Neuronal stem cell (in vitro differentiated cells): ENCODE data around the gene RNF144A.
"Not testable (repeated sequence)": the region's sequence is repeated elsewhere in the genome, so short reads cannot be mapped to it uniquely, and the experiment has no call there.

Experiments used
- DNase-seq: peaks from one replicate; pipeline ENCODE4 v3.0.0-alpha.2; 2013; ENCODE audit warnings: low spot score
- H2AFZ ChIP-seq: one replicate; pipeline ENCODE4 v1.6.1; 2013; ENCODE audit warnings: mild to moderate bottlenecking, low read length, inconsistent platforms
- H2AK5ac ChIP-seq: 2 replicates; pipeline ENCODE4 v1.6.1; 2013; ENCODE audit warnings: low read depth, mild to moderate bottlenecking, inconsistent platforms, low read length, moderate library complexity, mixed read lengths
- H2BK120ac ChIP-seq: 2 replicates; pipeline ENCODE4 v1.6.1; 2013; ENCODE audit warnings: low read depth, mild to moderate bottlenecking, inconsistent platforms, low read length, moderate library complexity, mixed read lengths
- H2BK12ac ChIP-seq: one replicate; pipeline ENCODE4 v1.6.1; 2013; ENCODE audit warnings: low read length, inconsistent platforms
- H2BK15ac ChIP-seq: 2 replicates; pipeline ENCODE4 v1.6.1; 2013; ENCODE audit warnings: mild to moderate bottlenecking, low read length, inconsistent platforms, mixed read lengths
- H2BK5ac ChIP-seq: one replicate; pipeline ENCODE4 v1.6.1; 2013; ENCODE audit warnings: inconsistent platforms, mild to moderate bottlenecking, low read length, moderate library complexity
- H3K14ac ChIP-seq: one replicate; pipeline ENCODE4 v1.6.1; 2013; ENCODE audit warnings: low read length, inconsistent platforms
- H3K18ac ChIP-seq: 2 replicates; pipeline ENCODE4 v1.6.1; 2013; ENCODE audit warnings: low read length, inconsistent platforms
- H3K23ac ChIP-seq: 2 replicates; pipeline ENCODE4 v1.6.1; 2013; ENCODE audit warnings: low read depth, mild to moderate bottlenecking, mixed read lengths, low read length, inconsistent platforms; ENCODE audit not compliant: poor library complexity
- H3K27ac ChIP-seq: replicated peaks from 3 replicates; pipeline ENCODE4 v1.5.1; 2013; ENCODE audit warnings: low read length, inconsistent platforms
- H3K27me3 ChIP-seq, 3 experiments: 2 replicates each; pipeline ENCODE4 v1.6.1; 2013; ENCODE audit warnings: low read length in 3 of 3, mild to moderate bottlenecking in 2 of 3, inconsistent platforms in 1 of 3, low read depth in 1 of 3, mixed read lengths in 1 of 3, moderate library complexity in 1 of 3; ENCODE audit not compliant: control insufficient read depth in 3 of 3, insufficient read depth in 3 of 3
- H3K36me3 ChIP-seq, 2 donors: replicated peaks in 1 of 2; 2 replicates each; pipeline ENCODE4 v1.6.1; 2013; ENCODE audit warnings: low read length in 2 of 2; ENCODE audit not compliant: control insufficient read depth in 2 of 2, insufficient read depth in 2 of 2
- H3K4ac ChIP-seq: 2 replicates; pipeline ENCODE4 v1.6.1; 2013; ENCODE audit warnings: inconsistent platforms, mild to moderate bottlenecking, low read length, moderate library complexity
- H3K4me1 ChIP-seq, 2 donors: 1 replicate in 1 of 2; 2 replicates in 1 of 2; pipeline ENCODE4 v1.6.1; 2013; ENCODE audit warnings: low read length in 2 of 2, low read depth in 1 of 2; ENCODE audit not compliant: control insufficient read depth in 2 of 2, insufficient read depth in 1 of 2
- H3K4me2 ChIP-seq: one replicate; pipeline ENCODE4 v1.6.1; 2013; ENCODE audit warnings: mild to moderate bottlenecking, low read length, inconsistent platforms; ENCODE audit not compliant: insufficient read depth, poor library complexity, severe bottlenecking
- H3K4me3 ChIP-seq, 2 donors: 2 replicates each; pipeline ENCODE4 v1.5.1; 2013; ENCODE audit warnings: low read length in 2 of 2, mild to moderate bottlenecking in 2 of 2, inconsistent platforms in 1 of 2, moderate library complexity in 1 of 2
- H3K79me1 ChIP-seq: one replicate; pipeline ENCODE4 v1.6.1; 2013; ENCODE audit warnings: low read depth, mild to moderate bottlenecking, inconsistent platforms, low read length, moderate library complexity
- H3K9ac ChIP-seq: one replicate; pipeline ENCODE4 v1.6.1; 2013; ENCODE audit warnings: mild to moderate bottlenecking, low read depth, low read length, inconsistent platforms; ENCODE audit not compliant: poor library complexity
- H3K9me3 ChIP-seq, 2 donors: replicated peaks in 1 of 2; 2 replicates each; pipeline versions ENCODE3 to v1.6.1; 2013; ENCODE audit warnings: low read length in 2 of 2, mild to moderate bottlenecking in 2 of 2, inconsistent platforms in 1 of 2, low read depth in 1 of 2, mixed read lengths in 1 of 2, moderate library complexity in 1 of 2; ENCODE audit not compliant: control insufficient read depth in 2 of 2, insufficient read depth in 1 of 2
- H4K8ac ChIP-seq: one replicate; pipeline ENCODE4 v1.6.1; 2013; ENCODE audit warnings: low read depth, mild to moderate bottlenecking, inconsistent platforms, low read length, moderate library complexity
- H4K91ac ChIP-seq: one replicate; pipeline ENCODE4 v1.6.1; 2013; ENCODE audit warnings: low read length, low read depth, mild to moderate bottlenecking, inconsistent platforms; ENCODE audit not compliant: poor library complexity
- WGBS, 2 donors: extraction: QIAGEN DNeasy Blood & Tissue Kit; methylation state at CpG; one replicate each; pipeline ENCODE4 v1.1.7; 2013; ENCODE audit warnings: missing lambda C conversion rate in 2 of 2, mixed read lengths in 1 of 2; ENCODE audit not compliant: insufficient read length in 2 of 2, insufficient replicate concordance in 1 of 2; ENCODE audit errors: extremely low coverage in 2 of 2; 5-methylcytosine and 5-hydroxymethylcytosine counted together

RNF144A gene

DNA sequence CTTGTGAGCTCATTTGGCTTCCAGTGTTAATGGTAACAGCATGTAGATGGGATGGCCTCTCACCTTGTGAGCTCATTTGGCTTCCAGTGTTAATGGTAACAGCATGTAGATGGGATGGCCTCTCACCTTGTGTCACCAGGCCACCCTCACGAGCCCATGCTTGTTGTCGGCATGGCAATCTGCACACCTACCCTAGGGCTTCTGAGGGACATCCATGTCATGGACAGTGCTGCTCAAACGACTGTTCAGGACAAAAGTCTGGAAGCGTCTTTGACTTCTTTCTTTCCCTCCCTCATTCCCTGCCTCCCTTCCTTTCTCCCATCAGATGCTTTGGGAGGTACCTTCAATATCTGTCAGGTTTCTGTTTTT, 18.4 kb downstream of the RNF144A start:
- H4K91ac ChIP-seq, H3K27me3 ChIP-seq, H2BK12ac ChIP-seq, H3K36me3 ChIP-seq, H2BK15ac ChIP-seq, H3K18ac ChIP-seq, H3K14ac ChIP-seq, H3K4me2 ChIP-seq, H3K79me1 ChIP-seq, H3K27ac ChIP-seq, H3K23ac ChIP-seq, H4K8ac ChIP-seq, H3K9ac ChIP-seq, DNase-seq, H2BK5ac ChIP-seq, H2BK120ac ChIP-seq, H3K4me1 ChIP-seq, H3K9me3 ChIP-seq, H2AFZ ChIP-seq, H2AK5ac ChIP-seq, H3K4me3 ChIP-seq, H3K4ac ChIP-seq: not testable (repeated sequence)
- WGBS, 2 donors = no CpG with 5 or more reads among the region's 4 CpGs

- Histone ChIP-seq H3K4ac (no peak overlapping the region), H2BK15ac (no peak overlapping the region), H2BK5ac (no peak overlapping the region), H3K23ac (no peak overlapping the region), H3K27ac (no peak overlapping the region), H3K4me2 (no peak overlapping the region), H2BK120ac (no peak overlapping the region), H3K18ac (no peak overlapping the region), H3K79me1 (peaks cover 1% of the 10 kb centered on the region), H2AK5ac (no peak overlapping the region), H2AFZ (no peak overlapping the region), H3K14ac (no peak overlapping the region), H2BK12ac (no peak overlapping the region), H4K91ac (no peak overlapping the region), H3K36me3 (peaks cover 9 to 16% of the 10 kb centered on the region in 2 donors), H3K9ac (no peak overlapping the region), H3K27me3 (no peaks in the 10 kb centered on the region), H4K8ac (no peak overlapping the region), H3K4me1 (peaks cover 0 to 6% of the 10 kb centered on the region in 2 donors), H3K4me3 (no peak overlapping the region), H3K9me3 (peaks cover 1 to 2% of the 10 kb centered on the region in 2 donors)
- no peak for DNase-seq
- WGBS, 2 donors = no CpG with 5 or more reads among the region's 2 CpGs
Measured at GRCh38 chr2:6937157-6937556, 19.9 kb downstream of the RNF144A start.

- H3K23ac ChIP-seq = no peak overlapping the region
- H3K27ac ChIP-seq = no peak overlapping the region
- H2BK15ac ChIP-seq = no peak overlapping the region
- H2BK5ac ChIP-seq = no peak overlapping the region
- H2AK5ac ChIP-seq = no peak overlapping the region
- H3K18ac ChIP-seq = no peak overlapping the region
- H2BK120ac ChIP-seq = no peak overlapping the region
- WGBS, 2 donors = no CpG with 5 or more reads among the region's 4 CpGs
- H3K79me1 ChIP-seq = peaks cover 1% of the 10 kb centered on the region
- H3K9me3 ChIP-seq = peaks cover 0 to 2% of the 10 kb centered on the region in 2 donors
- H2BK12ac ChIP-seq = no peak overlapping the region
- H3K14ac ChIP-seq = no peak overlapping the region
- no peak overlapping the region for H4K91ac ChIP-seq
- no peak overlapping the region for H3K9ac ChIP-seq
- H4K8ac ChIP-seq = no peak overlapping the region
- H3K4me2 ChIP-seq = no peak overlapping the region
- no peak for DNase-seq
- H2AFZ ChIP-seq = no peak overlapping the region
- H3K4me3 ChIP-seq = no peak overlapping the region
- no peak overlapping the region for H3K4ac ChIP-seq
- H3K27me3 ChIP-seq = no peaks in the 10 kb centered on the region
- peaks cover 13 to 20% of the 10 kb centered on the region in 2 donors for H3K36me3 ChIP-seq
- H3K4me1 ChIP-seq = peaks cover 0 to 6% of the 10 kb centered on the region in 2 donors
Measured at GRCh38 chr2:6937582-6937981, 20.4 kb downstream of the RNF144A start.

GRCh38 chr2:6939071-6939470, 21.9 kb downstream of the RNF144A start:
- peaks cover 1% of the 10 kb centered on the region for H3K79me1 ChIP-seq
- H2BK12ac ChIP-seq = no peak overlapping the region
- no CpG with 5 or more reads among the region's 2 CpGs for WGBS, 2 donors
- H4K91ac ChIP-seq = no peak overlapping the region
- peaks cover 0 to 2% of the 10 kb centered on the region in 2 donors for H3K9me3 ChIP-seq
- H3K4me1 ChIP-seq = peaks cover 0 to 6% of the 10 kb centered on the region in 2 donors
- no peak overlapping the region for H3K18ac ChIP-seq
- peaks cover 21 to 35% of the 10 kb centered on the region in 2 donors for H3K36me3 ChIP-seq
- no peak overlapping the region for H2AFZ ChIP-seq
- H2BK5ac ChIP-seq = no peak overlapping the region
- H3K9ac ChIP-seq = no peak overlapping the region
- no peak overlapping the region for H4K8ac ChIP-seq
- H3K4me3 ChIP-seq = no peak overlapping the region
- H3K27me3 ChIP-seq = no peaks in the 10 kb centered on the region
- H2BK120ac ChIP-seq = no peak overlapping the region
- H3K14ac ChIP-seq = no peak overlapping the region
- H2BK15ac ChIP-seq = no peak overlapping the region
- no peak overlapping the region for H3K4ac ChIP-seq
- no peak overlapping the region for H3K4me2 ChIP-seq
- no peak for DNase-seq
- H3K23ac ChIP-seq = no peak overlapping the region
- no peak overlapping the region for H2AK5ac ChIP-seq
- no peak overlapping the region for H3K27ac ChIP-seq
